Measurements from ENCODE around the gene TMEM150C. TPM values are rescaled to one million over a fixed set of nuclear protein-coding genes. Genes with fewer than 3 reads are reported as not detected.

TMEM150C gene
- total RNA-seq, 1 experiment from 2014 or later: 1.8 TPM

DNA sequence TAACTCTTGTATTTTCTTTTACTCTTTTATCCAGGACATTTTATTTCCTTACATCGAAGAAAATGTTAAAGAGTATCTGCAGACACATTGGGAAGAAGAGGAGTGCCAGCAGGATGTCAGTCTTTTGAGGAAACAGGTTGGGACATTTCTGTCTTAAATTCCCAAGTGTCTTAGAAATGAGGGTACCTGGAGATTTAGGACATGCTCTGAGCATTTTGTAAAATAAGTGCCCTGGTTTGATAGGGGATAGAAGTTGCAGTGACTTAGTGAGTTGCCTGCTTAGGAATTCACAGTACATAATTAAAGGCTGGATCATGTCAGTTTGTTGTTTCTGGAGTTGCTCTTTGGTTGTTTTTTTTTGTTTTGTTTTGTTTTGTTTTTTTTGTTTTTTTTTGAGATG, 113.9 kb downstream of the TMEM150C start:
- no TSS peak for BruUV-seq (replicated peaks)
- Histone ChIP-seq H3K27me3 (ENCODE audit: control insufficient read depth, insufficient read depth, low read length) (no peaks in the 10 kb centered on the region), H3K4me3 (ENCODE audit: low read depth in 2 of 2, low read length in 2 of 2) (no peak overlapping the region), H3K27ac (ENCODE audit: low read length) (no peak overlapping the region), H3K36me3 (ENCODE audit: control insufficient read depth, insufficient read depth, low read length) (0 out of 2 replicates have a peak, but pooled peaks cover 4% of the 10 kb centered on the region), H3K9me3 (ENCODE audit: control insufficient read depth, insufficient read depth, low read depth, low read length) (no peaks in the 10 kb centered on the region), H3K4me1 (ENCODE audit: control insufficient read depth, insufficient read depth, low read length) (no peaks in the 10 kb centered on the region)
- ChIA-PET CTCF (interaction anchor here (0.6 kb wide), 1 partner anchor 274 kb away, joined by 4 read pairs; no protein-coding TSS in a partner anchor), POLR2A (interaction anchor here (0.6 kb wide), 1 partner anchor 15 kb away, joined by 9 read pairs; no protein-coding TSS in a partner anchor)
- DNase-seq (ENCODE audit: low read depth, low spot score) (no peak), ATAC-seq (no peak)
- TF ChIP-seq TCF7L2 (IDR thresholded peaks at IDR 0.05; ENCODE audit: low read depth, low read length): no peak
- TF ChIP-seq POLR2AphosphoS5 (IDR thresholded peaks at IDR 0.05; ENCODE audit: low read depth, low read length): no peak
- TF ChIP-seq SIN3A (IDR thresholded peaks at IDR 0.05; ENCODE audit: borderline replicate concordance, insufficient read depth, low read depth, low read length): no peak
- no peak for TF ChIP-seq REST (IDR thresholded peaks at IDR 0.05; ENCODE audit: insufficient read depth in 1 of 2, low read depth in 2 of 2, low read length in 1 of 2)
- TF ChIP-seq CTCF (IDR thresholded peaks at IDR 0.05): no peak
- in situ Hi-C loops (cut with HindIII; ENCODE audit: low pct_unique_long_range_greater_than_20kb, low sequenced_read_pairs) (no loop called here), intact Hi-C loops (cut with micrococcal nuclease; ENCODE audit: unreplicated experiment) (no loop called here)

DNA sequence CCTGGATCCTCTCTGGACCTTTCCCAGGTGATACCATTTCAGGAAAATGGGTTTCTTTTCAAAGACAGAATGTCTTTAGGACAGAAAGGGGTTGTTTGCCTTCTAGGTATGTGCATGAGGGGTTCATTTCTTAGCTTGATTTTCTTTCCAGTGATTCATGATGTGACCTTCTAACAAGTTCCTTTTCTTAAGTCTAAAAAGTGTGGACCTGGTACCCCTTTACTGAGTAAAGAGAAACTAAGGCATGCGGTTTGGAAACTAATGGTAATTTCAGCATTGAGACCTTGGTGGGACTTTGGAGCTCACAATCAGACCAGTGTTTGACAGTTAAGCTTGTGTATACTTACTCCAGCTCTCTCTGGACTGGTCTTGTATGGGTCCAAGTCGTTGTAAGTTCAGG, 122.7 kb downstream of the TMEM150C start:
- intact Hi-C loops (cut with micrococcal nuclease; ENCODE audit: unreplicated experiment): no loop called here
- TF ChIP-seq TCF7L2 (IDR thresholded peaks at IDR 0.05; ENCODE audit: low read depth, low read length) (no peak), POLR2AphosphoS5 (IDR thresholded peaks at IDR 0.05; ENCODE audit: low read depth, low read length) (no peak), REST (IDR thresholded peaks at IDR 0.05; ENCODE audit: insufficient read depth in 1 of 2, low read depth in 2 of 2, low read length in 1 of 2) (no peak), SIN3A (IDR thresholded peaks at IDR 0.05; ENCODE audit: borderline replicate concordance, insufficient read depth, low read depth, low read length) (no peak), CTCF (IDR thresholded peaks at IDR 0.05) (no peak)
- H3K36me3 ChIP-seq (ENCODE audit: control insufficient read depth, insufficient read depth, low read length): no peaks in the 10 kb centered on the region
- H3K4me3 ChIP-seq (ENCODE audit: low read depth in 2 of 2, low read length in 2 of 2): no peak overlapping the region
- POLR2A ChIA-PET: no interaction called here
- H3K9me3 ChIP-seq (ENCODE audit: control insufficient read depth, insufficient read depth, low read depth, low read length): no peaks in the 10 kb centered on the region
- in situ Hi-C loops (cut with HindIII; ENCODE audit: low pct_unique_long_range_greater_than_20kb, low sequenced_read_pairs): no loop called here
- DNase-seq (ENCODE audit: low read depth, low spot score): no peak
- no peaks in the 10 kb centered on the region for H3K4me1 ChIP-seq (ENCODE audit: control insufficient read depth, insufficient read depth, low read length)
- CTCF ChIA-PET: interaction anchor here (0.6 kb wide), 1 partner anchor 24 kb away, joined by 5 read pairs; no protein-coding TSS in a partner anchor
- no peaks in the 10 kb centered on the region for H3K27me3 ChIP-seq (ENCODE audit: control insufficient read depth, insufficient read depth, low read length)
- ATAC-seq: no peak
- no peak overlapping the region for H3K27ac ChIP-seq (ENCODE audit: low read length)
- BruUV-seq (replicated peaks): no TSS peak
